ENCODE data around the gene KCNG2. TPM values are rescaled to one million over a fixed set of nuclear protein-coding genes. Genes with fewer than 3 reads are reported as not detected.

Gene KCNG2
- total RNA-seq, 4 donors from 2014 or later, result 0.60 to 0.84 (median 0.78) TPM; not detected in 1

DNA sequence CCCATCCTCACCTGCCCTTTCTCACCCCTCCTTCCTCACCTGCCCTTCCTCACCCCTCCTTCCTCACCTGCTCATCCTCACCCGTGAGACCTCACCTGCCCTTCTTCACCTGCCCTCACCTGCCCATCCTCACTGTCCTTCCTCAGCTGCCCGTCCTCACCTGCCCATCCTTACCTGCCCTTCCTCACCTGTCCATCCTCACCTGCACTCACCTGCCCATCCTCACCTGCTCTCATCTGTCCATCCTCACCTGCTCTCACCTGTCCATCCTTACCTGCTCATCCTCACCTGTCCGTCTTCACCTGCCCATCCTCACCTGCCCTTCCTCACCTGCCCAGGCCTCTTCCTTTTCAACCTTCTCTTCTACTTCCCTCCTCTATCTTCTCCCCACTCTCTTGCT is 34.4 kb downstream of the KCNG2 start:
- Histone ChIP-seq H3K9me3 (peaks cover 0 to 3% (median 0%) of the 10 kb centered on the region in 4 donors), H3K36me3 (no peaks in the 10 kb centered on the region), H3K27ac (no peak overlapping the region), H3K27me3 (no peaks in the 10 kb centered on the region), H3K4me3 (no peak overlapping the region), H3K4me1 (no peaks in the 10 kb centered on the region)
- DNase-seq (ENCODE audit: low spot score in 2 of 2), result no peak
- WGBS, 2 donors, result 91 to 94% methylated on average over 3 of the region's 3 CpGs
- no peak for TF ChIP-seq EP300 (IDR thresholded peaks at IDR 0.05)
- TF ChIP-seq POLR2A (IDR thresholded peaks at IDR 0.05), result no peak
- TF ChIP-seq, protein P1, sequence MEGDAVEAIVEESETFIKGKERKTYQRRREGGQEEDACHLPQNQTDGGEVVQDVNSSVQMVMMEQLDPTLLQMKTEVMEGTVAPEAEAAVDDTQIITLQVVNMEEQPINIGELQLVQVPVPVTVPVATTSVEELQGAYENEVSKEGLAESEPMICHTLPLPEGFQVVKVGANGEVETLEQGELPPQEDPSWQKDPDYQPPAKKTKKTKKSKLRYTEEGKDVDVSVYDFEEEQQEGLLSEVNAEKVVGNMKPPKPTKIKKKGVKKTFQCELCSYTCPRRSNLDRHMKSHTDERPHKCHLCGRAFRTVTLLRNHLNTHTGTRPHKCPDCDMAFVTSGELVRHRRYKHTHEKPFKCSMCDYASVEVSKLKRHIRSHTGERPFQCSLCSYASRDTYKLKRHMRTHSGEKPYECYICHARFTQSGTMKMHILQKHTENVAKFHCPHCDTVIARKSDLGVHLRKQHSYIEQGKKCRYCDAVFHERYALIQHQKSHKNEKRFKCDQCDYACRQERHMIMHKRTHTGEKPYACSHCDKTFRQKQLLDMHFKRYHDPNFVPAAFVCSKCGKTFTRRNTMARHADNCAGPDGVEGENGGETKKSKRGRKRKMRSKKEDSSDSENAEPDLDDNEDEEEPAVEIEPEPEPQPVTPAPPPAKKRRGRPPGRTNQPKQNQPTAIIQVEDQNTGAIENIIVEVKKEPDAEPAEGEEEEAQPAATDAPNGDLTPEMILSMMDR (IDR thresholded peaks at IDR 0.05), result no peak

DNA sequence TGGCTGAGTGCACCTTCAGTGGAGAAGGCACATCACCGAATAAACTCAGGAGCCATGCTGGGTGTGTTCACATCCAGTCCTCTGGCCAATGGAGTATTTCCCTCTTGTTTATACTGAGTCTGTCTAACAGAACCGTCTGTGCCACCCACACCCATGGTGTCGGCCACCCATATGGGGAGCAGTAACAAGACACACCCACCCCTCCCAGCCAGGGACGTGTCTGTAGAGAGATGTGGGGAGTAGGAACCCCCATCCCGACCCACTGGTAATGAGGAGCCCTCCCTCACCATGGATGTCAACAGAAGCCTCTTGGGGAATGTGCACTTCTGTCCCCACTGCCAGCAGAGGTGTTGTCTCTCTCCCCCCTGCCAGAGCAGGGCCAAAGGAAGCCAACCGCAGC is 37.1 kb downstream of the KCNG2 start:
- TF ChIP-seq, protein P1 (IDR thresholded peaks at IDR 0.05), result no peak
- TF ChIP-seq EP300 (IDR thresholded peaks at IDR 0.05) (no peak), POLR2A (IDR thresholded peaks at IDR 0.05) (no peak)
- Histone ChIP-seq H3K27ac (no peak overlapping the region), H3K9me3 (peaks cover 0 to 6% (median 0%) of the 10 kb centered on the region in 4 donors), H3K27me3 (no peaks in the 10 kb centered on the region), H3K4me1 (no peaks in the 10 kb centered on the region), H3K36me3 (no peaks in the 10 kb centered on the region), H3K4me3 (no peak overlapping the region)
- WGBS, 2 donors, result 61 to 72% methylated on average over 6 of the region's 6 CpGs
- no peak for DNase-seq (ENCODE audit: low spot score in 2 of 2)

DNA sequence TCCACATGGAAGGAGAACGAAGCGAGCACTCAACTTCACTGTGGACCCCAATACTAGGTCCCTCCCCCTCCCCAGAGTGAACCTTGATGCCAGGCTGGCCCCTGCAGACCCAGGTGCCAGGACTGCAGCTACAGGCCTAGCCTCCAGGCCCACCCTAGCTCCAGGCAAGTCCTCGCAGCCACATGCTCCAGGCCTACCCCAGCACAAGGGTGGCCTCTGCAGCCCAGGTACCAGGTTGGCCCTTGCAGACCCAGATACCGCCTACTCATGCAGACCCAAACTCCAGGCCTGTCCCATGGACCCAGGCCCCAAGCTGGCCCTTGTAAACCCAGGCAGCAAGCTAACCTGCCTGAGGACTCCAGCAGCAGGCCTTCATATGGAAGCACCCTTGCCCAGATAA is 44.2 kb downstream of the KCNG2 start:
- peaks cover 0 to 38% (median 0%) of the 10 kb centered on the region in 4 donors for H3K9me3 ChIP-seq
- no peak for DNase-seq (ENCODE audit: low spot score in 2 of 2)
- H3K27ac ChIP-seq, result no peak overlapping the region
- WGBS, 2 donors, result 87 to 93% methylated on average over 4 of the region's 4 CpGs
- TF ChIP-seq EP300 (IDR thresholded peaks at IDR 0.05) (no peak), POLR2A (IDR thresholded peaks at IDR 0.05) (no peak)
- TF ChIP-seq, protein P1 (IDR thresholded peaks at IDR 0.05), result no peak
- H3K4me1 ChIP-seq, result no peaks in the 10 kb centered on the region
- H3K27me3 ChIP-seq, result no peaks in the 10 kb centered on the region
- no peaks in the 10 kb centered on the region for H3K36me3 ChIP-seq
- H3K4me3 ChIP-seq, result no peak overlapping the region

DNA sequence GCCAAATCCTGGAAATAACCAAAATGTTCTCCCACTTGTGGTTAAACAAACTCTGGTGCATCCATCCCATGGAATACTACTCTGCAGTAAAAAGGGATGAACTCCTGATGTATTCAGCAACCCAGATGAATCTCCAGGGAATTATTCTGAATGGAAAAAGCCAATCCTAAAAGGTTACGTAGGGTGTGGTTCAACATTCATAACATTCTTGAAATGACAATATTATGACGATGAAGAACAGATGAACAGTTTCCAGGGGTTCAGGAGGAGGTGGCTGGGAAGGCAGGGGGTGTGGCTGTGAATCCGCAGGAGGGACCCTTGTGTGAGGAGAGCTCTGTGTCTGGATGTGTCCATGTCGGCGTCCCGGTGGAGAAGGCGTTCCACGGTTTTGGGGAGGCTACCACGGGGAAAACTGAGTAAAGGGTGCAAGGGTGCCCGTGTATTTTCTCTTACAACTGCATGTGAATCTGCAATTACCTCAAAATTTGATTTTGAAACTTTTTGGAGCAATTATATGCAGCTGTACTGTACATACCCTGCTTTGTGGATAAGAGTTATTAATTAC is 47.3 kb downstream of the KCNG2 start:
- H3K9me3 ChIP-seq, result peaks cover 0 to 38% (median 0%) of the 10 kb centered on the region in 4 donors
- H3K4me1 ChIP-seq, result no peaks in the 10 kb centered on the region
- DNase-seq (ENCODE audit: low spot score in 2 of 2), result no peak
- WGBS, 2 donors, result 83 to 88% methylated on average over 10 of the region's 10 CpGs
- no peaks in the 10 kb centered on the region for H3K27me3 ChIP-seq
- TF ChIP-seq, protein P1 (IDR thresholded peaks at IDR 0.05), result no peak
- no peak for TF ChIP-seq EP300 (IDR thresholded peaks at IDR 0.05)
- TF ChIP-seq POLR2A (IDR thresholded peaks at IDR 0.05), result no peak
- no peak overlapping the region for H3K4me3 ChIP-seq
- no peaks in the 10 kb centered on the region for H3K36me3 ChIP-seq
- no peak overlapping the region for H3K27ac ChIP-seq

DNA sequence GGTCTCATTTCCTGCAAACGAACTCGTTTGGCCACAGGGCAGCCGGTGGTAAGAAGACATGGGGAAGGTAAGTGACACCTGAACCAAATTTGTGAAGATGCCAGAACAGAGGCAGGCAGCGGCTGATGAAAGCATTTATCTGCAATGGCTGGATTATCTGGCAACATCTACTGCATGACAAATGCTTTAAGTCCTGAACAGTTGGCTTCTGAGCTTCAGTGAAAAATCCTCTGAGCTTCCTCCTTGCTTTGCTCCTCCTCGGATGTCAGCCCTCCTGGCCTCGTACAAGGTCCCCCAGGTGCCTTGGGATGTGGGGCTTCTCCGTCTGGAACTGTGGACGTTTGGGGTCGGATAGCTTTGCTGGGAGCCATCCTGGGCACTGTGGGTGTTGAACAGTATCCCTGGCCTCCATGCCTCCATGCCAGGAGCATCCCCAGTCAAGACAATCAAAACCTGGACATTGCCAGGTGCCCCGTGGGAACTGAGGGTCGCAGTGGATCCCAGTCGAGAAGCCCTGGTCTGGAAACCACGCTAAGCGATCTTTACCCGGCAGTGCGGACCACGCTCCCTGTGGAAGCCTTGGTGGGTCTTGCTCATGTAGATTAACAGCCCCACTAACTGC is 49.3 kb downstream of the KCNG2 start:
- WGBS, 2 donors, result 85% methylated on average over 17 of the region's 17 CpGs
- Histone ChIP-seq H3K4me3 (no peak overlapping the region), H3K4me1 (no peaks in the 10 kb centered on the region), H3K27me3 (no peaks in the 10 kb centered on the region), H3K36me3 (no peaks in the 10 kb centered on the region), H3K9me3 (peaks cover 0 to 33% (median 0%) of the 10 kb centered on the region in 4 donors), H3K27ac (no peak overlapping the region)
- DNase-seq (ENCODE audit: low spot score in 2 of 2), result no peak
- TF ChIP-seq, protein P1 (IDR thresholded peaks at IDR 0.05), result no peak
- TF ChIP-seq POLR2A (IDR thresholded peaks at IDR 0.05) (no peak), EP300 (IDR thresholded peaks at IDR 0.05) (no peak)

All from tibial nerve (tissue), 4 donors.